IPS DF 4.7 (cell line): ENCODE measurements around the gene PIK3IP1.
"Not testable (repeated sequence)": the region's sequence is repeated elsewhere in the genome, so short reads cannot be mapped to it uniquely, and the experiment has no call there.

ENCODE experiments used
- DNase-seq: peaks from one replicate; pipeline ENCODE4 v3.0.0-alpha.2; 2013; ENCODE audit warnings: low spot score; ENCODE audit errors: extremely low read depth

PIK3IP1 gene

DNA sequence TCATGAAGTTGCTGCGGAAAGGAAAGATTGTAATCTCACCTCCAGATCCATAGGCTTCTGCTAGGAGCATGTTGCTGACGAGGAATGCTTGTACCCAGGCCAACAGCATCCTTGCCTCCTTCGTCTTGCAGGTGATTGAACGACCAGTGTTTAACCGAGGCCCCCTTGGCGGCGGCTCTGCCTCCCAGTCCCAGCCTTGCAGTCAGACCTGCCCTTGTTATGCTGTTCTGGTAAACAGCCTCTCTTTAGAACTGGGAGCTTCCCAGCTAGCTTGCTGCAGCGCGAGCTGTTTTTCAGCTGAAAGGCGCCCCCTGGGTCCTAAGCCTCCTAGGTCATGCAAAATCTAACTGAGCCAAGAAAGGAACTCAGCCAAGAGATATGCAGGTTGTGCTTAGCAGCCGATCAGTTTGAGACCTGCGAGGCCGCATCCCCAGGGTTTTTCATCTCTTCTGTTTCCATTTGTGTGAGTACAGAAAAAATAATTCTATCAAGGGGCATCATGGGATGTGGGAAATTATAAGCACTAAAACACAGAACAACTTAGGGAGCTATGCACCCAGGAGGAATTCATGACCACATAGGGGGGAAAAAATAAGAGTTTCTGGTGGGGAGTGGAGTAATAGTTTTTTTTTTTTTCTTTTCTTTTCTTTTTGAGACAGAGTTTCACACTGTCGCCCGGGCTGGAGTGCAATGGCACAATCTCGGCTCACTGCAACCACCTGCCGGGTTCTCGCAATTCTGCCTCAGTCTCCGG, at the start of gene PIK3IP1:
Gene PIK3IP1 (minus strand): TSS at position 253 of the 754 bp plus-strand sequence. CDS start 144 bp downstream, at position 109.
- no peak for DNase-seq

DNA sequence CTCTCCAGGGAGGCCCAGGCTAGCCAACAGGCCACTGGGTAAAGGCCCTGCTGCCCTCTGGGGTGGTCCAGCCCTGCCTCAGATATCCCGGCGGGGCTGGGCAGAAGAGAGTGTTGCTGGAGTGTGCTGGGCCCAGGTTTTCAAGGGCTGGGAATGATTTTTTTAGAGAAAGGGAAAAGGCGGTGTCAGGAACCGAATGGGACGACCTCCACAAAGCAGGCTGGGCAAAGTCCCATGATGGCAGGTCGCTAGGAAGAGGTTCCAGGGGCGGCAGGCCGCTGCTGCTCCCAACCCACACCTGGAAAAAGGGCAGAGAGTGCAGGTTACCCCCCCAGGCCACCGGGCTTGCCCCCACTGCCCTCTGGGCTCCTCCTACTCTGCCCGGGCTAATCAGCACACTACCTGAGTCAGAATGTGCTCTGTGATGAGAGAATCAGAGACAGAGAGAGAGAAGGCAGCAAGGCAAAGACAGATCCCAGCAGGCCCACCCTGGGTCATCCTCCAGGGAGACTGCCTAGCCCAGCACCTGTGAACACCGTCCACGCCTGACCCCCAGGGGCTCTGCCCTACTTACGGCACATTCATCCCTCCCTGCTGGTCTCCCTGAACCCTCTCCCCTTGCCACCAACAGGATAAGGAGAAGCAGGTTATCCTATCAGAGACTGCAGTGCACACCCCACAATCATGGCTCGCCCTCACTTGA, 49.2 kb upstream of the PIK3IP1 start:
- DNase-seq = no peak

- DNase-seq = no peak
Observed at GRCh38 chr22:31340765-31341247, 48.5 kb upstream of the PIK3IP1 start.

GRCh38 chr22:31340360-31340759, 48.1 kb upstream of the PIK3IP1 start:
- no peak for DNase-seq

DNA sequence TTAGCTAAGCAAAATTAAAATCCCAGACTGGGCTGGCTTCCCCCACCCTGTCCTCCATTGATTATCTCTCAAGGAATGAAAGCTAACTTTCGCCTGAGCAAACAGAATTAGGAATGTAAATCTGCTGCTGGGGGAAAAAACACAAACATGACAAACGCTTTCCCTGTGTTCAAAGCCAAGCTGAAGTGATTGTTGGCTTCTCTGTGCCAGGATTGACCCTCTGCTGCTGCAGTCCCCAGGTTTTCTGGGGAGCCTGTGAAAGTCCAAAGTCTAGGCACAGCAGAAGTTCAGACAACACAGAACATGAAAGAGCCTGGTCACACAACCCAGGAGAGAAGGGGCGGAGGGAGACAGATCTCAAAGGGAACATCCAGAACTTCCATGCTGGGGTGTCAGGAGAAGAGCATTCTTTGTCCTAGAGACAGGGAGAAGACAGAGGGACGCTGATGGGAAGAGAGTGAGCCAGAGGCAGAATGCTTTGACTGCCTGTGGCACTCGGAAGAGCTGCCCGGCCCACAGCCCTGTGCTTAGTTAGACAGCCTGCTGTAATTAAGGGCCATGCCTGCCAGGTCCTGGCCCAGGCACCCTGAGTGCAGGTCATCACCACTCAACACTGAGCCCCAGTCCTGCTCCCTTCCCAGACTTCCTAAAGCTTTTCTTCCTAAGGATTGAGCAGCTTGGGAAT, 47.0 kb upstream of the PIK3IP1 start:
- DNase-seq = no peak

GRCh38 chr22:31337178-31337577, 44.9 kb upstream of the PIK3IP1 start:
- no peak for DNase-seq

DNA sequence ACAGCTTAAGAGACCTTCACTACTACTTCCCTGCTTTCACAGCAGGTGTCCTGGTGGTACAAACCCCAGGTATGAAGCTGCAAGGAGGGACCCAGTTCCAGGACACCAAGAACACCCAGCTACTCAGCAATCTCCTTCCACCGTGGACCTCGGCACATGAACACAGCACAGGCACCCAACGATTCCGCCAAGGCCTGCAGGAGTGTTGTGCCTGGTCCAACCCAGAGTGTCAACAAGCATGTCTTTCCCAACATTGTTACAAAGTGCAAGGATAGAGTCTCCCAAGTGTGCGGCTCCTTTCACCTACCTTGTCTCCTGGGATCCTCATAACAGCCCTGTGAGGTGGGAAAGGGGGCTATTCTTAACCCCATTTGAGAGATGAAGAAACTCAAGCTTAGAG, 42.0 kb upstream of the PIK3IP1 start:
- no peak for DNase-seq

- DNase-seq = no peak
Observed at GRCh38 chr22:31333641-31334040, 41.4 kb upstream of the PIK3IP1 start.

- no peak for DNase-seq
Observed at GRCh38 chr22:31332886-31333285, 40.6 kb upstream of the PIK3IP1 start.

DNA sequence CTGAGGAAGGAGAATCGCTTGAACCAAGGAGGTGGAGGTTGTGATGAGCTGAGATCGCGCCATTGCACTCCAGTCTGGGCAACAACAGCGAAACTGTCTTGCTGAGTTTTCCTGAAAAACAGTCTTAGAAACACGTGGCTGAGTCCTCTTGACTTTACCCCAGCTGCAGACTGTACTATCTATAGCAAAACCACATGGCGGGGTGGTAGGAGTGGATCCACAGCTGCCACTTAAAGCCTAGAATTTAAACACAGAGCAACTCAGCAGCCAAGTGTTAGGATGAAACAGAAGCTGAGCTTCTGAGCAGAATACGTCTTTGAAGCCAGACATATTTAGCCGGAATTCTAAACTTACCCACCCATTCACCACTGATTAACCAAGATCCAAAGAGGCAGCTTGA, 39.7 kb upstream of the PIK3IP1 start:
- no peak for DNase-seq

GRCh38 chr22:31329453-31330215, 37.3 kb upstream of the PIK3IP1 start:
- no peak for DNase-seq

DNA sequence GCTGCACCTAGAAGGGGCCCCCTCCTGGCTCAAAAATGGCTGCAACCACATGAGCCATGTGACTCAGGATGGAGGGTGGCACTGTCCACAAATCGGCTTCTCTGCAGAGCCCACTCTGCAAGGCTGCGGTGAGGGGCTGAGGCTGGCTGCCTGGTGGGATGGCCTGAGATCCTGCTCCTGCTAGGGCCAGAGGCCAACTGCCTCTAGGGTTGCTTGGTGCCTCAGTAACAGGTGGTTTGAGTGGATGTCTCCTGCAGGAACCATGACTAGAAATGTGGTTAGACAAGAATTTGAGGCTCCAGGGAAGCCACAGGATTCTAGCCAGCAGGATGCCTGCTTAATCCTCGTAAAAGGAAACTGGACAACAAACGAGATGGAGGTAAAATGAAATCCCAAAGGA, 36.7 kb upstream of the PIK3IP1 start:
- no peak for DNase-seq

DNA sequence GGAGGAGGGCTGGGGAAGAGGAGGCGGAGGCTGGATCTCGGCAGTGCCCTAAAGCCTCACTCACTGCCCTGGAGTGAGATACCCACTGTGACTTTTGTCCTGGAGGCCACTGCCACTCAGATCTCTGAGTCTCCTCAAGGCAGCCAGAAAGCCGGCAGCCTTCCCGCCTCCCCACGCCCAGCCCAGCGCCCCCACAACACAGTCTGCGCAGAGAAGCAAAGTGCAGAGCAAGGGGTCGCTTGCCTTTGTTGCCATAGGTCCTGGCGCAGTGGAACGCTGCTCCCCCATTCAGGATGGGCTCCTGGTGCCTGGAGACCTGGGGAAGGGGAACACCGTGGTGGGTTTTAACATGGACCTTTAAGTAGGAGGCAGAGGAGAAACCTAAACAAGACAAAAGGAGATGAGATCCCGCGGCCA, 36.3 kb upstream of the PIK3IP1 start:
- DNase-seq = no peak

GRCh38 chr22:31327806-31328543, 35.7 kb upstream of the PIK3IP1 start:
- no peak for DNase-seq

GRCh38 chr22:31326877-31327276, 34.6 kb upstream of the PIK3IP1 start:
- DNase-seq = no peak

- DNase-seq = no peak
Observed at GRCh38 chr22:31323578-31324550, 31.6 kb upstream of the PIK3IP1 start.

- no peak for DNase-seq
Observed at GRCh38 chr22:31321421-31321820, 29.1 kb upstream of the PIK3IP1 start.

DNA sequence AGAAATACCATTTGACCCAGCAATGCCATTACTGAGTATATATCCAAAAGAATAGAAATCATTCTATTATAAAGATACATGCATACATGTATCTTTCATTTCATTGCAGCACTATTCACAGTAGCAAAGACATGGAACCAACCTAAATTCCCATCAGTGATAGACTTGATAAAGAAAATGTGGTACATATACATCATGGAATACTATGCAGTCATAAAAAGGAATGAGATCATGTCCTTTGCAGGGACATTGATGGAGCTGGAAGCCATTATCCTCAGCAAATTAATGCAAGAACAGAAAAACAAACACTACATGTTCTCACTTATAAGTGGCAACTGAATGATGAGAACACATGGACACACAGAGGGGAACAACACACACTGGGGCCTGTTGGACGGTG, 21.9 kb upstream of the PIK3IP1 start:
- not testable (repeated sequence) for DNase-seq

- peak; percentile 68 for DNase-seq
Observed at GRCh38 chr22:31313366-31314147, 21.3 kb upstream of the PIK3IP1 start.
